ENCODE measurements around the gene CSRP1.
"Not testable (repeated sequence)": the region's sequence is repeated elsewhere in the genome, so short reads cannot be mapped to it uniquely, and the experiment has no call there.

The CSRP1 gene

DNA sequence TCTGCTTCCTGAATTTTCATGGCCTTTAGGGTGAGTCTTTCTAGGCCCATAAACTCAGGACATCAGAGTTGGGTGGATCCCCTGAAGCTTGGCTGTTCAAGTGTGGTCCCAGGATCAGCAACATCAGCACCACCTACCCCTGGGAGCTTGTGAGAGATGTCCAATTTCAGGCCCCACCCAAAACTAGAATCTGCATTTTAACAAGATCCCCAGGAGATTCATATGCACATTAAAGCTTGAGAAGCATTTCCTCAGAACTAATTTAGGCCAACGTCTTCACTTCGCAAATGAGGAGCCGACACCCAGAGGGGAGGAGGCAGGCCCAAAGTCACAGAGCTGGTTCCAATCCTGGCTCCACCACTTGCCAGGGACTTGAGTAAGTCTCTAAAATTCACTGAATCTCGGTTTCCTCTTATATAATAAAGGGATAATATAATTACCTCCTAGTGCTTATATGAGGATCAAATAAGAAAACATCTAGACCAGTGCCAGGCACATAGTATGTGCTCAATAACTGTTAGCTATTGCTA lies 27.7 kb downstream of the CSRP1 start:
- H3K4me3 ChIP-seq (ENCODE audit: low read depth, low read length), result no peak overlapping the region
- no peak for DNase-seq
- no peaks in the 10 kb centered on the region for H3K36me3 ChIP-seq
- H3K27me3 ChIP-seq, result peaks cover 12% of the 10 kb centered on the region
- TF ChIP-seq, protein P1, sequence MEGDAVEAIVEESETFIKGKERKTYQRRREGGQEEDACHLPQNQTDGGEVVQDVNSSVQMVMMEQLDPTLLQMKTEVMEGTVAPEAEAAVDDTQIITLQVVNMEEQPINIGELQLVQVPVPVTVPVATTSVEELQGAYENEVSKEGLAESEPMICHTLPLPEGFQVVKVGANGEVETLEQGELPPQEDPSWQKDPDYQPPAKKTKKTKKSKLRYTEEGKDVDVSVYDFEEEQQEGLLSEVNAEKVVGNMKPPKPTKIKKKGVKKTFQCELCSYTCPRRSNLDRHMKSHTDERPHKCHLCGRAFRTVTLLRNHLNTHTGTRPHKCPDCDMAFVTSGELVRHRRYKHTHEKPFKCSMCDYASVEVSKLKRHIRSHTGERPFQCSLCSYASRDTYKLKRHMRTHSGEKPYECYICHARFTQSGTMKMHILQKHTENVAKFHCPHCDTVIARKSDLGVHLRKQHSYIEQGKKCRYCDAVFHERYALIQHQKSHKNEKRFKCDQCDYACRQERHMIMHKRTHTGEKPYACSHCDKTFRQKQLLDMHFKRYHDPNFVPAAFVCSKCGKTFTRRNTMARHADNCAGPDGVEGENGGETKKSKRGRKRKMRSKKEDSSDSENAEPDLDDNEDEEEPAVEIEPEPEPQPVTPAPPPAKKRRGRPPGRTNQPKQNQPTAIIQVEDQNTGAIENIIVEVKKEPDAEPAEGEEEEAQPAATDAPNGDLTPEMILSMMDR (IDR thresholded peaks at IDR 0.05; ENCODE audit: low read depth, low read length), result no peak
- no peaks in the 10 kb centered on the region; the same call in 1 of the 2 replicates for H3K4me1 ChIP-seq
- H3K9me3 ChIP-seq, result no peaks in the 10 kb centered on the region

DNA sequence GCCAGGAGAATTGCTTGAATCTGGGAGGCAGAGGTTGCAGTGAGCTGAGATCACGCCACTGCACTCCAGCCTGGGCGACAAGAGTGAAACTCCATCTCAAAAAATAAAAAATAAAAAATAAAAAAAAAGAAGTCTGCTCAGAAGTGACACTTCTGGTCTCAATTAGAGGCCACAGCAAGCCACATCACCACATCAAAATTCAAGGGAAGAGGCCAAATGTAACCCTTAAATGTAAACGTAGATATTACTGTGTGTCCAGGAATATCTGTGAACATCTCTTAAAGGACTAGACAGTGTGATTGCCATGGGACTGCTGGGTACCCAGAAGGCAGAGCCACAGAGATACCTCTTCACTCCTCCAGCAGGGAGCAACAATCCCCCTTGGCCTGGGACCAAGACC lies 28.3 kb downstream of the CSRP1 start:
- not testable (repeated sequence) for H3K36me3 ChIP-seq; H3K9me3 ChIP-seq; H3K4me1 ChIP-seq; H3K4me3 ChIP-seq (ENCODE audit: low read depth, low read length); DNase-seq
- H3K27me3 ChIP-seq, result peaks cover 12% of the 10 kb centered on the region

DNA sequence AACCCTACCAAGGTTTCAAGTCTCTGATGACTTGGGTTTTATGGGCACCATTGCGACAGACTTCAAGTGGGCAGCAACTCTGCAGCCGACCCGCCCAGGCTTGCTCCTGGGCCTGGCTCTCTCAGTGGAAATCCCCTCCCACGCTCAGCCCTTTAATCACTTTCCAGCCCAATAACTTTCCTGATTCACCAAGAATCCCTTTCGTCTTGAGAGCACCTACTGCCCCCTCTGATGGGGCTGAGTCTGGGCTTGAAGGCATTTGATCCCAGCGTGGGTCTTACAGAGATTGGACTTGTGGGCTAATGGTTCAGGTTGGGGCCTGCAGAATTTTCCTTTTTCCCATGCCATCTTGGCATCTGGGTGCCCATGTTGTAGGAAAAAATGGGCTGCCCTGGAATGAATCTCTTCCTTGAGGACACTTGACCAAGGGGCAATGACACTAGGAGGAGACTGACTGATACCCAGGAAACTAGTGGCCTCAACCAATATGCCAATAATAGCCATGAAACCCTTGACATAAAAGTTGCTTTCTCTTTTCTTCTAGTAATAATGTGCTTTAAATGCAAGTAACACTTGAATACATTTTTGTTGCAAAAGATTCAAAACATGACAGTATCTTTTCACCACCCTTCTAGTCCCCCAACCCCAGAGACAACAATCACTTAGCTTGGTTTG lies 30.1 kb downstream of the CSRP1 start:
- no peaks in the 10 kb centered on the region; the same call in 1 of the 2 replicates for H3K4me1 ChIP-seq
- H3K9me3 ChIP-seq, result no peaks in the 10 kb centered on the region
- peaks cover 10% of the 10 kb centered on the region for H3K27me3 ChIP-seq
- no peak overlapping the region for H3K4me3 ChIP-seq (ENCODE audit: low read depth, low read length)
- TF ChIP-seq, protein P1 (IDR thresholded peaks at IDR 0.05; ENCODE audit: low read depth, low read length), result no peak
- H3K36me3 ChIP-seq, result no peaks in the 10 kb centered on the region
- no peak for DNase-seq

DNA sequence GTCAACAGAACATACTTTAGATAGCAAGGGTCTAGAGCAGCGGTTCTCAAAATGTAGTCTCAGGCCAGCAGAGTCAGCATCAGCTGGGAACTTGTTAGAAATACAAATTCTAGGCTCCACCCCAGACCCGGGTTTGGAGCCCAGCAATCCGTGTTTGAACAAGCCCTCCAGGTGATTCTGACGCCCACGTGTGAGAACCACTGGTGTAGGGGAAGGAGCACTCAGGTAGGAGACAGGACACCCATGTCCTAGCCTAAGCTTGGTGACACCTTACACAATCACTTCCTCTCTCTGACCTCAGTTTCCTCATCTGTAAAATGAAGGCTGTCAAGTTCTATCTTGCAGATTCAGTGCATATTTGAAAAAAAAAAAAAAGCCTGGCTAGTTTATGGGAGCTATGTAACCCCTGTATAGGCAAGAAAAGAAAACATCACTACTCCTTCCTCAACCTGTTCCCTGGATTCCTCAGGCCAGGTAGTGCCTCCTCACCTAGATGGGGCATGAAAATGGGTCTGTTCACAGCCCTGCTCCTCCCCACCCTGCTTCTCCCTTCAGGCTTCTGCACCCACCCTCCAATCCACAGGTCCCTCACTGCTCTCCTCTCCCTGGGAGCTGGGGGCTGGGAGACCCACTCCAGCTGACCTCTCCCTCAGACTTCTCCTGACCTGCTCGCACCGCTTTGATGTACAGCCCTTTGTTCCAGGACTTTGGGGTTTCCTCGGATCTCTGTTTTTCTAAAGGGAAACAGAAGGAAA lies 30.8 kb downstream of the CSRP1 start:
- H3K27me3 ChIP-seq, result peaks cover 3% of the 10 kb centered on the region
- H3K4me1 ChIP-seq, result no peaks in the 10 kb centered on the region; the same call in 1 of the 2 replicates
- TF ChIP-seq, protein P1 (IDR thresholded peaks at IDR 0.05; ENCODE audit: low read depth, low read length), result no peak
- no peak overlapping the region for H3K4me3 ChIP-seq (ENCODE audit: low read depth, low read length)
- DNase-seq, result no peak
- no peaks in the 10 kb centered on the region for H3K36me3 ChIP-seq
- H3K9me3 ChIP-seq, result no peaks in the 10 kb centered on the region

DNA sequence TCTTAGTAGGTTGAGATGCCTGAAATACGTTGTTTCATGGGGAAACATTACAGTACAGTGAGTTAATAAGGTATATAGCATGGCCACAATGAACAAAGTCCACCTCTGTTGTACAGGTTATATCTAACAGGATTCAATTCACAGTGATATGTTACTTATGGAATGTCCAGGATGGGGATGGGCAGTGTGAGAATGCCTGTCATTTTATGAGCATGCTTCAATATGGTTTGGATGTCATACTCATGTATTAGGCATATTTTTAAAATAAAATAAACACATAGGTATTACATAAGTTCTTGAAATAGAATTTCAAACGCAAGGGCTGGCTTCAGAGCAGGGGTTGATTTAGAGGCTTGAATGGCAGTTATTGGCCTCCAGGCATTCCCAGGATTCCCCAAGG lies 31.8 kb downstream of the CSRP1 start:
- H3K4me3 ChIP-seq (ENCODE audit: low read depth, low read length), result no peak overlapping the region
- no peaks in the 10 kb centered on the region; the same call in 1 of the 2 replicates for H3K4me1 ChIP-seq
- TF ChIP-seq, protein P1 (IDR thresholded peaks at IDR 0.05; ENCODE audit: low read depth, low read length), result no peak
- no peaks in the 10 kb centered on the region for H3K36me3 ChIP-seq
- no peaks in the 10 kb centered on the region for H3K9me3 ChIP-seq
- DNase-seq, result no peak
- peaks cover 5% of the 10 kb centered on the region; the same call in 1 of the 2 replicates for H3K27me3 ChIP-seq

DNA sequence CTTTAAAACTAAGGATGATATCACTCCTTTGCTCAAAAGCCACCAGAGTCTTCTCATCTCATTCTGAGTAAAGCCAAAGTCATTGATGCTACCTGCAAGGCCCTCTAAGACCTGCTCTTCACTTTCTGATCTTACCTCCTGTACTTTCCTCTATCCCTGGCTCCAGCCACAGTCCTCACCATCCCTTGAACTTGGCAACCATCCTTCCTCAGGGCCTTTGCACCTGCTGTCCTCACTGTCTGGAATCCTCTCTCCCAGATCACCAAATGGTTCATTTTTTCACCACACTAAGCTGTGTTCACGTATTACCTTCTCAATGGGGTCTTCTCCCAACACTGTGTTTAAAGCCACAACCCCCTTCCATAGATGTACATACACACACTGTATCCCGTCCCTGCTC lies 33.6 kb downstream of the CSRP1 start:
- Histone ChIP-seq H3K4me1 (no peaks in the 10 kb centered on the region), H3K36me3 (no peaks in the 10 kb centered on the region), H3K9me3 (no peaks in the 10 kb centered on the region), H3K27me3 (peaks cover 23% of the 10 kb centered on the region), H3K4me3 (ENCODE audit: low read depth, low read length) (no peak overlapping the region)
- no peak for DNase-seq
- TF ChIP-seq, protein P1 (IDR thresholded peaks at IDR 0.05; ENCODE audit: low read depth, low read length), result no peak

DNA sequence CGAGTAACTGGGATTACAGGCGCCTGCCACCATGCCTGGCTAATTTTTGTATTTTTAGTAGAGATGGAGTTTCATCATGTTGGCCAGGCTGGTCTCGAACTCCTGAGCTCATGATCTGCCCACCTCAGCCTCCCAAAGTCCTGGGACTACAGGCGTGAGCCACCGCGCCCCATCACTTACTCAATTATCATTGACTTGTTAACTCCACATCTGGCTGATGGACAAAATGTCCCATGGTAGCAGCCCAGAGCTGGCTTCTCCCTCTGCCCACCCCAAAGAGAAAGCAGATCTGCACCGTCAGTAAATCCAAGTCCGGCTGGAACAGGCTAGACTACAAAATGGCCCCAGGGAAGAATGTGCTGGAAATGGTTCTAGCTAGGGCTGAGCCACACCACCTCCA lies 34.6 kb downstream of the CSRP1 start:
- peaks cover 28% of the 10 kb centered on the region for H3K27me3 ChIP-seq
- not testable (repeated sequence) for H3K9me3 ChIP-seq; H3K4me3 ChIP-seq (ENCODE audit: low read depth, low read length); H3K36me3 ChIP-seq; H3K4me1 ChIP-seq; DNase-seq
